GM21515 (cell line): ENCODE results near the gene ZFAND2B.
"Not testable (repeated sequence)": the region's sequence is repeated elsewhere in the genome, so short reads cannot be mapped to it uniquely, and the experiment has no call there.

Experiments
- ATAC-seq: cut with Tn5 transposase; IDR thresholded peaks from one replicate; pipeline ENCODE4 v1.9.1; 2021; ENCODE audit not compliant: unreplicated experiment

Gene ZFAND2B

GRCh38 chr2:219175928-219176817, 30.4 kb upstream of the ZFAND2B start:
- peak; percentile 18 for ATAC-seq

DNA sequence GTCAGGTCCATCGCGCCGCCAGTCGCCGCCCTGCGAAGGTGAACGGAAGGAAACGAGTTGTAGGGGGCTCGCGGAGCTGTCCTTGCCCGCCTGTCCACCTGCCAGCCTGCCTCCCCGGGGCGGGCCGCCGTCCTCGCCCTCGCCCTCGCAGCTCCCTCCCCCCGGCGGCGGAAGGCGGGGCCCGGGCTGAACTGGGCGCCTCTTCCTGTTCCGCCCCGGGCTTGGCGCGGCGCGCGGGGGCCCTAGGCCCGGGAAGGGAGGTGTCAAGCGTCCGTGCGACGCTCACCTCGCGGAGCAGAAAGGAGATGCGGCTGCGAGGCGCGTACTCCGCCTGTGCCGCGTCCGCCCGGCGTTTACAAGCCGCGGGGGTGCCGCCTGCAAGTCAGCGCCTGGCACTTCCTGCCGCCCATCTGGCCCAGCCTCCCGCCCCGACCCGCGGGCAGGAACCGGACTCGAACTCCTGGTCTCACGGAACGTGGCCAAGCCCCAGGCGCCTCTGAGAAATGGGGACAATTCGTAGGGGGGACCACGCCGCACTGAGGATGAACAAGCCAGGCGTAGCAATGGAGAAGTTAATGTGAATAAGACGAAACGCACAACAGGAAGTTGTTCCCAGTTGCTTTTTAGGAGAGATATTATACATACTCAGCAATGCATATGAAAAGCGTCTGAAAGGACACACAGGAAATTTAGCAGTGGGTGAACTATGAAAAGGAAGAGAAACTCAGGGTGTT, 29.6 kb upstream of the ZFAND2B start, which contains the start of gene CNPPD1:
Gene CNPPD1, minus strand, starts transcription at position 108 of the 734 bp plus-strand sequence. Its CDS starts 97 bp downstream, at position 11.
- ATAC-seq, result peak; percentile 57

GRCh38 chr2:219177552-219178376, 28.8 kb upstream of the ZFAND2B start, which contains the start of gene RETREG2:
RETREG2 (plus strand) TSS chr2:219178275; CDS start chr2:219178353, 78 bp downstream.
- ATAC-seq, result peak; percentile 45

- ATAC-seq, result peak; percentile 15
Measured at GRCh38 chr2:219178377-219179175, 28.0 kb upstream of the ZFAND2B start.

- no peak for ATAC-seq
Measured at GRCh38 chr2:219179601-219180465, 26.7 kb upstream of the ZFAND2B start.

- ATAC-seq, result no peak
Measured at GRCh38 chr2:219180961-219181360, 25.6 kb upstream of the ZFAND2B start.

GRCh38 chr2:219181531-219181930, 25.1 kb upstream of the ZFAND2B start:
- ATAC-seq, result no peak

DNA sequence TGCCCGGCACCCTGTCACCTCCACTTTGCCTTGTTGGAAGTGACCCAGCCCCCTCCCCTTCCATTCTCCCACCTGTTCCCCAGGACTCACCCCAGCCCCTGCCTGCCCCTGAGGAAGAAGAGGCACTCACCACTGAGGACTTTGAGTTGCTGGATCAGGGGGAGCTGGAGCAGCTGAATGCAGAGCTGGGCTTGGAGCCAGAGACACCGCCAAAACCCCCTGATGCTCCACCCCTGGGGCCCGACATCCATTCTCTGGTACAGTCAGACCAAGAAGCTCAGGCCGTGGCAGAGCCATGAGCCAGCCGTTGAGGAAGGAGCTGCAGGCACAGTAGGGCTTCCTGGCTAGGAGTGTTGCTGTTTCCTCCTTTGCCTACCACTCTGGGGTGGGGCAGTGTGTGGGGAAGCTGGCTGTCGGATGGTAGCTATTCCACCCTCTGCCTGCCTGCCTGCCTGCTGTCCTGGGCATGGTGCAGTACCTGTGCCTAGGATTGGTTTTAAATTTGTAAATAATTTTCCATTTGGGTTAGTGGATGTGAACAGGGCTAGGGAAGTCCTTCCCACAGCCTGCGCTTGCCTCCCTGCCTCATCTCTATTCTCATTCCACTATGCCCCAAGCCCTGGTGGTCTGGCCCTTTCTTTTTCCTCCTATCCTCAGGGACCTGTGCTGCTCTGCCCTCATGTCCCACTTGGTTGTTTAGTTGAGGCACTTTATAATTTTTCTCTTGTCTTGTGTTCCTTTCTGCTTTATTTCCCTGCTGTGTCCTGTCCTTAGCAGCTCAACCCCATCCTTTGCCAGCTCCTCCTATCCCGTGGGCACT, 24.0 kb upstream of the ZFAND2B start:
- ATAC-seq, result no peak

DNA sequence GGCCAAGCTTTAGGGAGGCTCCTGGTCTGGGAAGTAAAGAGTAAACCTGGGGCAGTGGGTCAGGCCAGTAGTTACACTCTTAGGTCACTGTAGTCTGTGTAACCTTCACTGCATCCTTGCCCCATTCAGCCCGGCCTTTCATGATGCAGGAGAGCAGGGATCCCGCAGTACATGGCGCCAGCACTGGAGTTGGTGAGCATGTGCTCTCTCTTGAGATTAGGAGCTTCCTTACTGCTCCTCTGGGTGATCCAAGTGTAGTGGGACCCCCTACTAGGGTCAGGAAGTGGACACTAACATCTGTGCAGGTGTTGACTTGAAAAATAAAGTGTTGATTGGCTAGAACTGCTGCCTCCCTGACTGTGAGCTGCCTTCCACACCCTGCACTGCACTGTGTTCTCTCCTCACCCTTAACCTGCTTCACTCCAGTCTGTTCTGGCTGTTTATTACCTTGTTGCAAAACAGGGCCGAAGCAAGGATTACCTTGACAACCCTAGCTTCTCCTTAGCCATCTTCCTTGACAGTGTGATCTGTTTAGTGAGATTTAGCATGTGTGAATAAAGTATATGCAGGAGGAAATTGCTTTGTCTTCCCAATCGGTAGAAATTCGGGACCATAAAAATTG, 23.3 kb upstream of the ZFAND2B start:
- no peak for ATAC-seq

DNA sequence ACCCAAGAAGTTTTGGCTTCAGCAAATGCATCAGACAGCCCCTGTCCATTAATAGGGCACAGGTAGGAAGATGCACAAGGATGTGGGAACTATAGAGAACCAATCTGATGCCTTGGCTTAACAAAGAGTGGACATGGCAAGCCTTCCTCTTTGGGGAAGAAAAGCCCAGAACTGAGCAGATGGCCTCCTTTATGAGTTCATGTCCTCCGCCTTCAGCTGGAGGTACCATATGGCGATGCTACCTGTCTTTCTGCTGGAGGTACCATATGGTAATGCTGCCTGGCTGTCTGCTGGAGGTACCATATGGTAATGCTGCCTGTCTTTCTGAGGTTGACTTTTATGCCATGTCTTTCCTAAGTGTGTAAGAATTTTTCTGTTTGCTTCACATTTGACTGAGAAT, 22.5 kb upstream of the ZFAND2B start:
- no peak for ATAC-seq

- no peak for ATAC-seq
Measured at GRCh38 chr2:219186754-219187456, 19.7 kb upstream of the ZFAND2B start.

GRCh38 chr2:219197388-219197787, 9.2 kb upstream of the ZFAND2B start:
- ATAC-seq, result no peak

DNA sequence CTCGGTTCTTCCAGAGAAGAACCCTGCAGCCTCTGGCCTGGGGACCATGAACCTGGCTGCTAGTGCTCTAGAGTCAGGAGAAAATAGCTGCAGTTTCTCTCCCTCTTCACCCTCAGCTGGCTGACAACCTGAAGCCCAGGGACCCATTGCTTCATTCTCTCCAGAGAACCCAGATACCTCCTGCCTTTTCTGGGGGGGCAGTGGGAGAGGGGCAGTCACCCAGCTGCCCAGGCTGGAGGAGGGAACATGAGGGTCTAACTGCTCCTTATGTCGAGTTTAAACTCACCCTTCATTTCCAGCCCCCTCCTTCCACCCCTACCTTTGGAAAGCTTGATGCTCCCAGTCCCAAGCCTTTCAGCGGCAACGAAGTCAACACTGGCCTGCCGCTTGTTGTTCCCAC, 7.6 kb upstream of the ZFAND2B start:
- ATAC-seq, result no peak

DNA sequence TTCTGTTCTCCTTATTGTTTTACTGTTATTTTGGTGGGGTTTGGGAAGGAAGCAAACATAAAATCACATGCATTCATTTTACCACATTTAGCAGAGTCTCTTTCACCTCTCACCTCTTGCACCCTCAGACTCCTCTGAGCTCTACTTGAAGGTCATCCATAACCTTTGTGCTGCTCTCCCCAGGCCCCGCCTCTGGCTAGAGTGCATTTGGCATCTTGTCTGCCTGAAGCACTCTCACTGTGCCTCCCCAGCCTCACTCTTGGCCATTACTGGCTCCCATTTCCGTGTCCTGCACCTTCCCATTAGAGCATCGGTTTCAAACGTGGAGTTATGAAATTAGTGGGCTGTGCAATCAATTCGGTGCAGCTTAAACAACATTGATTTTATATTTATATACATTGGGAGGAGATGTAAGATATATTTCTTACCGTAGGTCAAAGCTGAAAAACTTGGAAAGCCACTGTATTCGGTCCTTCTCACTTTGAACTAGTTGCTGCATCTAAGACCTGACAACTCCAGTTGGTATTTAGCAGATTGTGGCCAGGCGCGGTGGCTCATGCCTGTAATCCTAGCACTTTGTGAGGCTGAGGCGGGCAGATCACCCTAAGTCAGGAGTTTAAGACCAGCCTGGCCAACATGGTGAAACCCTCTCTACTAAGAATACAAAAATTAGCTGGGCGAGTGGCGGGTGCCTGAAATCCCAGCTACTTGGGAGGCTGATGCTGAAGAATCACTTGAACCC, 6.9 kb upstream of the ZFAND2B start:
- no peak for ATAC-seq

- not testable (repeated sequence) for ATAC-seq
Measured at GRCh38 chr2:219200502-219201326, 5.9 kb upstream of the ZFAND2B start.

- not testable (repeated sequence) for ATAC-seq
Measured at GRCh38 chr2:219201331-219201730, 5.3 kb upstream of the ZFAND2B start.
